Panc1 (cell line): ENCODE results near the gene MAD1L1.

ENCODE experiments used
- CTCF ChIP-seq: fragments of 450-650 bp; IDR thresholded peaks from 2 replicates; pipeline ENCODE4 v1.5.1; 2017; ENCODE audit warnings: mild to moderate bottlenecking
- POLR2AphosphoS5 ChIP-seq: IDR thresholded peaks from 2 replicates; pipeline ENCODE4 v1.6.1; 2012; ENCODE audit warnings: mild to moderate bottlenecking, low read depth, low read length, moderate library complexity
- REST ChIP-seq, 2 experiments: IDR thresholded peaks; 2 replicates each; pipeline ENCODE4 v1.6.1; 2011 to 2012; ENCODE audit warnings: low read depth in 2 of 2, control low read depth in 1 of 2, low read length in 1 of 2, mild to moderate bottlenecking in 1 of 2, moderate library complexity in 1 of 2; ENCODE audit not compliant: insufficient read depth in 1 of 2
- SIN3A ChIP-seq: IDR thresholded peaks from 2 replicates; pipeline ENCODE4 v1.6.1; 2012; ENCODE audit warnings: low read depth, mild to moderate bottlenecking, low read length, moderate library complexity, borderline replicate concordance; ENCODE audit not compliant: insufficient read depth
- TCF7L2 ChIP-seq: IDR thresholded peaks from 2 replicates; pipeline ENCODE4 v1.6.1; 2011; ENCODE audit warnings: mild to moderate bottlenecking, low read depth, low read length, inconsistent platforms

- TF ChIP-seq CTCF (no peak), TCF7L2 (no peak), REST (IDR thresholded peaks at IDR 0.05; ENCODE audit: insufficient read depth in 1 of 2, low read depth in 2 of 2, low read length in 1 of 2) (no peak), POLR2AphosphoS5 (no peak), SIN3A (no peak)
Measured at GRCh38 chr7:1770331-1770730, 462.4 kb downstream of the MAD1L1 start.
